Measurements from ENCODE around the gene AP4S1.

Gene AP4S1

GRCh38 chr14:30995689-30996088 lies 29.8 kb upstream of the AP4S1 start:
- no peak for DNase-seq (ENCODE audit: low read depth, low spot score)
- POLR2A ChIA-PET, result interaction anchor here (0.9 kb wide), 1 partner anchor 31 kb away, joined by 3 read pairs; no protein-coding TSS in a partner anchor
- no peak for TF ChIP-seq CTCF (IDR thresholded peaks at IDR 0.05; ENCODE audit: insufficient read depth, low read length, missing control alignments)
- CTCF ChIA-PET, result interaction anchor here (1.1 to 1.6 kb wide), 4 partner anchors 11 to 87 kb away, joined by 3 to 4 read pairs (median 3); no protein-coding TSS in a partner anchor
- H3K4me3 ChIP-seq (ENCODE audit: low read depth, low read length), result no peak overlapping the region

- ChIA-PET POLR2A (interaction anchor here (0.9 kb wide), 1 partner anchor 30 kb away, joined by 3 read pairs; no protein-coding TSS in a partner anchor), CTCF (interaction anchor here (1.0 to 1.6 kb wide), 3 partner anchors 17 to 85 kb away, joined by 3 to 4 read pairs (median 3); no protein-coding TSS in a partner anchor)
- no peak overlapping the region for H3K4me3 ChIP-seq (ENCODE audit: low read depth, low read length)
- no peak for TF ChIP-seq CTCF (IDR thresholded peaks at IDR 0.05; ENCODE audit: insufficient read depth, low read length, missing control alignments)
- DNase-seq (ENCODE audit: low read depth, low spot score), result no peak
Observed at GRCh38 chr14:30996892-30997659, 28.4 kb upstream of the AP4S1 start.

GRCh38 chr14:30998100-30998706 lies 27.2 kb upstream of the AP4S1 start:
- POLR2A ChIA-PET, result no interaction called here
- no peak for DNase-seq (ENCODE audit: low read depth, low spot score)
- CTCF ChIA-PET, result interaction anchor here (0.9 to 1.6 kb wide), 5 partner anchors 10 to 84 kb away, joined by 3 read pairs; no protein-coding TSS in a partner anchor
- no peak overlapping the region for H3K4me3 ChIP-seq (ENCODE audit: low read depth, low read length)
- TF ChIP-seq CTCF (IDR thresholded peaks at IDR 0.05; ENCODE audit: insufficient read depth, low read length, missing control alignments), result no peak

GRCh38 chr14:30999038-30999773 lies 26.2 kb upstream of the AP4S1 start:
- POLR2A ChIA-PET, result no interaction called here
- no peak for DNase-seq (ENCODE audit: low read depth, low spot score)
- no peak overlapping the region for H3K4me3 ChIP-seq (ENCODE audit: low read depth, low read length)
- CTCF ChIA-PET, result interaction anchor here (1.0 to 1.2 kb wide), 2 partner anchors 11 to 18 kb away, joined by 3 read pairs; no protein-coding TSS in a partner anchor
- no peak for TF ChIP-seq CTCF (IDR thresholded peaks at IDR 0.05; ENCODE audit: insufficient read depth, low read length, missing control alignments)

- CTCF ChIA-PET, result interaction anchor here (1.0 kb wide), 1 partner anchor 21 kb away, joined by 3 read pairs; no protein-coding TSS in a partner anchor
- TF ChIP-seq CTCF (IDR thresholded peaks at IDR 0.05; ENCODE audit: insufficient read depth, low read length, missing control alignments), result no peak
- H3K4me3 ChIP-seq (ENCODE audit: low read depth, low read length), result no peak overlapping the region
- POLR2A ChIA-PET, result no interaction called here
- no peak for DNase-seq (ENCODE audit: low read depth, low spot score)
Observed at GRCh38 chr14:31000629-31001338, 24.7 kb upstream of the AP4S1 start.
